CD8-positive, alpha-beta memory T cell (primary cell): ENCODE results near the gene RAD51B. TPM values are rescaled to one million over a fixed set of nuclear protein-coding genes. Genes with fewer than 3 reads are reported as not detected.
"Not testable (repeated sequence)": the region's sequence is repeated elsewhere in the genome, so short reads cannot be mapped to it uniquely, and the experiment has no call there.

ENCODE experiments used
- CTCF ChIA-PET: fragments of 350-600 bp; sonication (Branson Sonifier 250); formaldehyde crosslinking; loops from one replicate; lab custom pipeline; 2021; ENCODE audit warnings: antibody characterized with exemption; lab: Charles Lee
- POLR2A ChIA-PET: fragments of 350-600 bp; sonication (Branson Sonifier 250); formaldehyde crosslinking; loops from one replicate; lab custom pipeline; 2021; ENCODE audit warnings: antibody characterized with exemption; lab: Charles Lee
- DNase-seq, 5 donors: peaks; one replicate each; pipeline versions ENCODE4 v3.0.0 to v3.0.0-alpha.2; 2020 to 2022; ENCODE audit warnings: mixed read lengths in 1 of 5
- H3K27ac ChIP-seq: one replicate; pipeline ENCODE4 v1.7.0; 2013; ENCODE audit warnings: low read depth, mild to moderate bottlenecking, low read length, moderate library complexity
- H3K27me3 ChIP-seq: 2 replicates; pipeline ENCODE4 v1.7.0; 2013; ENCODE audit warnings: low read length, mild to moderate bottlenecking; ENCODE audit not compliant: insufficient read depth, poor library complexity, severe bottlenecking
- H3K36me3 ChIP-seq: 2 replicates; pipeline ENCODE4 v1.7.0; 2013; ENCODE audit warnings: mild to moderate bottlenecking, low read length, moderate library complexity; ENCODE audit not compliant: insufficient read depth
- H3K4me1 ChIP-seq: 2 replicates; pipeline ENCODE4 v1.7.0; 2013; ENCODE audit warnings: mild to moderate bottlenecking, low read length, moderate library complexity; ENCODE audit not compliant: insufficient read depth
- H3K4me3 ChIP-seq: 2 replicates; pipeline ENCODE4 v1.7.0; 2013; ENCODE audit warnings: mild to moderate bottlenecking, low read length
- H3K9me3 ChIP-seq: 2 replicates; pipeline ENCODE4 v1.7.0; 2013; ENCODE audit warnings: mild to moderate bottlenecking, low read length
- H3K27ac Mint-ChIP-seq, 8 donors: one replicate each; pipeline ENCODE4 v1.8.0; 2020 to 2021; ENCODE audit warnings: mixed read lengths in 8 of 8, mild to moderate bottlenecking in 6 of 8, inconsistent platforms in 3 of 8, moderate library complexity in 3 of 8
- H3K27me3 Mint-ChIP-seq, 2 donors: one replicate each; pipeline ENCODE4 v1.8.0; 2020 to 2021; ENCODE audit warnings: mixed read lengths in 2 of 2, mild to moderate bottlenecking in 1 of 2, moderate library complexity in 1 of 2
- H3K36me3 Mint-ChIP-seq, 3 donors: one replicate each; pipeline ENCODE4 v1.8.0; 2020 to 2021; ENCODE audit warnings: mixed read lengths in 3 of 3, inconsistent platforms in 1 of 3, mild to moderate bottlenecking in 1 of 3
- H3K4me1 Mint-ChIP-seq, 3 donors: one replicate each; pipeline ENCODE4 v1.8.0; 2020 to 2021; ENCODE audit warnings: mixed read lengths in 3 of 3, inconsistent platforms in 1 of 3, mild to moderate bottlenecking in 1 of 3
- H3K4me3 Mint-ChIP-seq, 7 donors: one replicate each; pipeline ENCODE4 v1.8.0; 2020 to 2021; ENCODE audit warnings: mixed read lengths in 7 of 7, mild to moderate bottlenecking in 6 of 7, moderate library complexity in 4 of 7, inconsistent platforms in 2 of 7
- H3K9me3 Mint-ChIP-seq, 5 donors: one replicate each; pipeline ENCODE4 v1.8.0; 2020 to 2022; ENCODE audit warnings: mixed read lengths in 5 of 5, mild to moderate bottlenecking in 3 of 5, moderate library complexity in 2 of 5, inconsistent platforms in 1 of 5
- polyA plus RNA-seq: library from polyadenylated mRNA; unstranded; fragments of 300-500 nt; fragmentation: Illumina TruSeq; gene quantifications from one replicate; pipeline ENCODE4 v1.2.3, GENCODE V29; 2021
- total RNA-seq, 2 experiments: library from RNA; stranded (reverse); gene quantifications; one replicate each; pipeline ENCODE4 v1.2.3, GENCODE V29; 2021

Gene RAD51B
- total and polyA plus RNA-seq, 3 experiments from 2014 or later = 15.7 to 22.9 (median 17.4) TPM

DNA sequence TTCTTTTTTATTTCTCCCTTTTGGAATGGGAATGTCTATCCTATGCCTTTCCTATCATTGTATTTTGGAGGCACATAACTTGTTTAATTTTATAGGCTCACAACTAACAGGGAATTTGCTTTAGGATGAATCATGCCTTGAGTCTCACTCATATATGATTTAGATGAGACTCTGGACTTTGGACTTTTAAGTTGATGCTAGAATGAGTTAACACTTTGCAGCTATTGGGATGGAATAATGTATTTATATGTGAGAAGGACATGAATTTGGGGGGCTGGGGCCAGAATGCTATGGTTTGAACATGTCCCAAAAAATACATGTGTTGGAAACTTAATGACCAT lies 607.9 kb downstream of the RAD51B start:
- peaks cover 0 to 1% of the 10 kb centered on the region in 2 donors for H3K27me3 Mint-ChIP-seq
- peaks cover 0 to 10% (median 2%) of the 10 kb centered on the region in 3 donors for H3K36me3 Mint-ChIP-seq
- Histone ChIP-seq H3K9me3 (no peaks in the 10 kb centered on the region), H3K27me3 (no peaks in the 10 kb centered on the region), H3K4me3 (no peak overlapping the region), H3K27ac (no peak overlapping the region), H3K36me3 (no peaks in the 10 kb centered on the region), H3K4me1 (no peaks in the 10 kb centered on the region)
- peaks cover 0 to 2% (median 0%) of the 10 kb centered on the region in 3 donors for H3K4me1 Mint-ChIP-seq
- H3K4me3 Mint-ChIP-seq = no peak overlapping the region
- H3K27ac Mint-ChIP-seq = no peak overlapping the region
- DNase-seq = no peak
- peaks cover 0 to 7% (median 3%) of the 10 kb centered on the region in 5 donors for H3K9me3 Mint-ChIP-seq
- CTCF ChIA-PET = no interaction called here
- POLR2A ChIA-PET = no interaction called here

- POLR2A ChIA-PET, H3K36me3 Mint-ChIP-seq, H3K4me3 Mint-ChIP-seq, H3K9me3 Mint-ChIP-seq, H3K27ac ChIP-seq, H3K4me3 ChIP-seq, H3K27me3 Mint-ChIP-seq, CTCF ChIA-PET, H3K9me3 ChIP-seq, H3K27me3 ChIP-seq, DNase-seq, H3K4me1 Mint-ChIP-seq, H3K36me3 ChIP-seq, H3K4me1 ChIP-seq: not testable (repeated sequence)
- peak overlapping the region in 1 of 8 donors; percentile 72 for H3K27ac Mint-ChIP-seq
Measured at GRCh38 chr14:68428900-68429299, 609.3 kb downstream of the RAD51B start.

DNA sequence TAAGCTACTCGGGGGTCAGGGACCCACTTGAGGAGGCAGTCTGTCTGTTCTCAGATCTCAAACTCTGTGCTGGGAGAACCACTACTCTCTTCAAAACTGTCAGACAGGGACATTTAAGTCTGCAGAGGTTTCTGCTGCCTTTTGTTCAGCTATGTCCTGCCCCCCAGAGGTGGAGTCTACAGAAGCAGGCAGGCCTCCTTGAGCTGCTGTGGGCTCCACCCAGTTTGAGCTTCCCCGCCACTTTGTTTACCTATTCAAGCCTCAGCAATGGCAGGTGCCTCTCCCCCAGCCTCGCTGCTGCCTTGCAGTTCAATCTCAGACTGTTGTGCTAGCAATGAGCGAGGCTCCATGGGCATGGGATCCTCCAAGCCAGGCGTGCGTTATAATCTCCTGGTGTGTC lies 614.6 kb downstream of the RAD51B start:
- H3K4me1 Mint-ChIP-seq = not testable (repeated sequence)
- H3K36me3 Mint-ChIP-seq = peaks cover 2 to 21% (median 7%) of the 10 kb centered on the region in 3 donors

GRCh38 chr14:68435631-68436030 lies 616.1 kb downstream of the RAD51B start:
- Mint-ChIP-seq H3K9me3 (peaks cover 0 to 13% (median 5%) of the 10 kb centered on the region in 5 donors), H3K36me3 (peaks cover 4 to 24% (median 11%) of the 10 kb centered on the region in 3 donors)
- H3K4me1 Mint-ChIP-seq, H3K27me3 Mint-ChIP-seq, H3K27me3 ChIP-seq, H3K27ac ChIP-seq, H3K4me3 Mint-ChIP-seq, H3K36me3 ChIP-seq, H3K27ac Mint-ChIP-seq, H3K9me3 ChIP-seq, DNase-seq, CTCF ChIA-PET, H3K4me1 ChIP-seq, H3K4me3 ChIP-seq: not testable (repeated sequence)
- POLR2A ChIA-PET = interaction anchor here (0.6 kb wide), 1 partner anchor 90 kb away, joined by 3 read pairs; no protein-coding TSS in a partner anchor

More for the DNA sequence above, 614.6 kb downstream of the RAD51B start:
- H3K4me1 ChIP-seq, H3K36me3 ChIP-seq, POLR2A ChIA-PET, H3K9me3 ChIP-seq, CTCF ChIA-PET, H3K4me3 ChIP-seq, H3K27ac ChIP-seq, H3K27ac Mint-ChIP-seq, H3K27me3 Mint-ChIP-seq, H3K27me3 ChIP-seq: not testable (repeated sequence)
- H3K4me3 Mint-ChIP-seq = peak overlapping the region in 1 of 7 donors; percentile 13
- peak in 1 of 5 donors; percentile 25 for DNase-seq
- H3K9me3 Mint-ChIP-seq = peaks cover 0 to 18% (median 8%) of the 10 kb centered on the region in 5 donors

GRCh38 chr14:68439676-68440075 lies 620.1 kb downstream of the RAD51B start:
- H3K27ac ChIP-seq = no peak overlapping the region
- DNase-seq = no peak
- no peaks in the 10 kb centered on the region for H3K4me1 ChIP-seq
- CTCF ChIA-PET = no interaction called here
- peaks cover 0 to 10% (median 4%) of the 10 kb centered on the region in 5 donors for H3K9me3 Mint-ChIP-seq
- H3K27ac Mint-ChIP-seq = peak overlapping the region in 1 of 8 donors; percentile 19
- no peaks in the 10 kb centered on the region for H3K4me1 Mint-ChIP-seq
- no peaks in the 10 kb centered on the region for H3K27me3 Mint-ChIP-seq
- H3K4me3 ChIP-seq = no peak overlapping the region
- POLR2A ChIA-PET = no interaction called here
- no peaks in the 10 kb centered on the region for H3K36me3 ChIP-seq
- peaks cover 4 to 34% (median 16%) of the 10 kb centered on the region in 3 donors for H3K36me3 Mint-ChIP-seq
- H3K4me3 Mint-ChIP-seq = no peak overlapping the region
- H3K9me3 ChIP-seq = no peaks in the 10 kb centered on the region
- no peaks in the 10 kb centered on the region for H3K27me3 ChIP-seq

- H3K27ac Mint-ChIP-seq = no peak overlapping the region
- no peak overlapping the region for H3K4me3 ChIP-seq
Measured at GRCh38 chr14:68440820-68441219, 621.2 kb downstream of the RAD51B start.

DNA sequence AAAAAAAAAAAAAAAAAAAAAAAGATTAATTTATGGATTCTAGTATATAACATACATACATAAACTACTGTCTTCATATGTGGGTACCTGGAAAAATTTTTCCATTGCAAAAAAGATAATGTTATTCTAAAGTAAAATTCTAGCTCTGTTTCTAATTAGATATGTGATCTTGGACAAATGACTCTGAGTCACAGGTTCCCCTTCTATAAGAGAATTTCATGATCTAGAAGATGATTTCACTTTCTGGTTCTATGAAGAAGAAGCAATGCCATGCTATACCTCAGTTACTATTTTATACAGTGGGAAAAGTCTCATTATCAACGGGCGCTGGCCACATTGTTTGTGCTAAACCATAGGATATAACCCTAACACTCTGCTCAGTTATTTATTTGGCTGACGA lies 622.0 kb downstream of the RAD51B start:
- Histone ChIP-seq H3K4me1 (no peaks in the 10 kb centered on the region), H3K27me3 (no peaks in the 10 kb centered on the region), H3K4me3 (no peak overlapping the region), H3K27ac (no peak overlapping the region), H3K36me3 (no peaks in the 10 kb centered on the region), H3K9me3 (no peaks in the 10 kb centered on the region)
- Mint-ChIP-seq H3K27me3 (no peaks in the 10 kb centered on the region), H3K4me3 (no peak overlapping the region), H3K27ac (no peak overlapping the region), H3K9me3 (peaks cover 0 to 2% (median 2%) of the 10 kb centered on the region in 5 donors), H3K4me1 (no peaks in the 10 kb centered on the region), H3K36me3 (peaks cover 2 to 25% (median 14%) of the 10 kb centered on the region in 3 donors)
- no peak for DNase-seq
- CTCF ChIA-PET = no interaction called here
- POLR2A ChIA-PET = no interaction called here

More at GRCh38 chr14:68440820-68441219, 621.2 kb downstream of the RAD51B start:
- Mint-ChIP-seq H3K4me1 (no peaks in the 10 kb centered on the region), H3K36me3 (peaks cover 4 to 32% (median 15%) of the 10 kb centered on the region in 3 donors), H3K4me3 (no peak overlapping the region), H3K9me3 (peaks cover 0 to 8% (median 4%) of the 10 kb centered on the region in 5 donors), H3K27me3 (no peaks in the 10 kb centered on the region)
- Histone ChIP-seq H3K9me3 (no peaks in the 10 kb centered on the region), H3K27ac (no peak overlapping the region), H3K36me3 (no peaks in the 10 kb centered on the region), H3K27me3 (no peaks in the 10 kb centered on the region), H3K4me1 (no peaks in the 10 kb centered on the region)
- no peak for DNase-seq
- CTCF ChIA-PET = no interaction called here
- POLR2A ChIA-PET = no interaction called here

GRCh38 chr14:68442828-68443629 lies 623.5 kb downstream of the RAD51B start:
- Mint-ChIP-seq H3K27me3 (no peaks in the 10 kb centered on the region), H3K4me1 (no peaks in the 10 kb centered on the region), H3K36me3 (peaks cover 2 to 14% (median 14%) of the 10 kb centered on the region in 3 donors), H3K9me3 (no peaks in the 10 kb centered on the region), H3K4me3 (no peak overlapping the region), H3K27ac (peak overlapping the region in 1 of 8 donors; percentile 29)
- DNase-seq = no peak
- H3K9me3 ChIP-seq = no peaks in the 10 kb centered on the region
- no peaks in the 10 kb centered on the region for H3K36me3 ChIP-seq
- H3K4me1 ChIP-seq = no peaks in the 10 kb centered on the region
- H3K27ac ChIP-seq = no peak overlapping the region
- ChIA-PET CTCF (no interaction called here), POLR2A (no interaction called here)
- no peak overlapping the region for H3K4me3 ChIP-seq
- H3K27me3 ChIP-seq = no peaks in the 10 kb centered on the region
